NCI-H1694 treated with DMSO at 0.1 percent for 48 hours (cell line): ENCODE measurements around the gene GRB7.
"Not testable (repeated sequence)": the region's sequence is repeated elsewhere in the genome, so short reads cannot be mapped to it uniquely, and the experiment has no call there.

Source experiments
- DNase-seq: peaks from one replicate; lab custom pipeline; 2025; lab: John Stamatoyannopoulos, UW

The GRB7 gene

DNA sequence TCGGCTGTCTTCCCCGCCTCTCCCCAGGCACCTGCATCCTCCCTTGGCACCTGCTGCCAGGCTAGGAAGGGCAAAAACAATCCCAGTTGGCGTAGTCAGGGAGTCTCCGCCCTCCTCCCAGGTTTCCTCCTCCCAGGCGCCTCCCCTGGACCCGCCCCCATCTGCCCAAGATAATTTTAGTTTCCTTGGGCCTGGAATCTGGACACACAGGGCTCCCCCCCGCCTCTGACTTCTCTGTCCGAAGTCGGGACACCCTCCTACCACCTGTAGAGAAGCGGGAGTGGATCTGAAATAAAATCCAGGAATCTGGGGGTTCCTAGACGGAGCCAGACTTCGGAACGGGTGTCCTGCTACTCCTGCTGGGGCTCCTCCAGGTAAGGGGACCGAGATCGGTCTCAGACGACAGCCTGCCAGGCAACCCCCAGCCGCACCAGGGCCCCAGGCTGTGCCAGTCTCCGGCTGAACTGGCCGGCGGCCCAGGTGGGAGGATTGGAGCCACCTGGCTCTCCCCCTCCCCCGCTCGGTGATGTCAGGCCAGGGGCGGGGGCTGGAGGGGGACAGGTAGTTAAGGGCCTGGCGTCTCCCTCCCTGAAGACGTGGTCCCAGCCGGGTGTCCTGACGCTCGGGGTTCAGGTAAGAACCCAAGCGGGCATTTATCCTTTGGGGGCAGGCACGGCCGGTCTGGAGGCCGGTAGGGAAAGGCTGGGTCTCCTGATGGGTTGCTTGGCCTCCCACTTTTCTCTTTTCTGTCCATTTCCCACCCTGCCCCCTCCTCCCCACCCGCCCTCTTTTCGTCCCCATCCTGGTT is at the start of gene GRB7:
TSS of gene GRB7 (plus strand) at position 179 of the 808 bp plus-strand sequence. CDS start 4,364 bp downstream, outside the sequence.
- no peak for DNase-seq

DNA sequence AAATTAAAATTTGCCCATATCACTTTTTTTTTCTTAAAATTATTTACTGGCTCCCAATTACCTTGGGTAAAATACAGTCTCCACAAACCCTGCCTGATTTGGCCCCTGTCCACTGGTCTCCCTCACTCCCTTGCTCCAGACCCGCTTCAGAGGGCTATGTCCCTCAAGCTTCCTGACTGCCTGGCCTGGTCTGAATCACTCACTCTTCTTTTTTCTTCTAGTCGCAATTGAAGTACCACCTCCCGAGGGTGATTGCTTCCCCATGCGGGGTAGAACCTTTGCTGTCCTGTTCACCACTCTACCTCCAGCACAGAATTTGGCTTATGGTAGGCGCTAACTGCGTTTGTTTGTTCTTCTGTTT is 49.3 kb upstream of the GRB7 start:
- DNase-seq: no peak

DNA sequence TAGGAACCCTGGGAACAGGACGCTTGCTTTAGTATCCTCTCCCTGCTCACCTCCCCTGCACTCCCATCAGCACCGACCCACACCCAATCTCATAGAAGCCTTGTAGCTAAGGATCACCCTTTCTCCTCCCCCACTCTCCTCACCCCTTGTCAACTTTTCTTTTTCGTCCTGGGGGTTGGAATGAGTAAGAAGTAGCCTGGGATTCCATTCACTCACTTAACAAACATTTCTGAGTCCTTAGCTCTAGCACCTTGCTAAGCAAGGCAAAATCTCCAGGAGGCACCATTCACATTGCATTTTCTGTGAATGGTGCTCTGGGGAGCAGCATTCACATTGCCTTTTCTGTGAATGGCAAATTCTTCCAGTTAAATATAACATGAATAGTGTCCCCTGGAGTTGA is 48.8 kb upstream of the GRB7 start:
- no peak for DNase-seq

DNA sequence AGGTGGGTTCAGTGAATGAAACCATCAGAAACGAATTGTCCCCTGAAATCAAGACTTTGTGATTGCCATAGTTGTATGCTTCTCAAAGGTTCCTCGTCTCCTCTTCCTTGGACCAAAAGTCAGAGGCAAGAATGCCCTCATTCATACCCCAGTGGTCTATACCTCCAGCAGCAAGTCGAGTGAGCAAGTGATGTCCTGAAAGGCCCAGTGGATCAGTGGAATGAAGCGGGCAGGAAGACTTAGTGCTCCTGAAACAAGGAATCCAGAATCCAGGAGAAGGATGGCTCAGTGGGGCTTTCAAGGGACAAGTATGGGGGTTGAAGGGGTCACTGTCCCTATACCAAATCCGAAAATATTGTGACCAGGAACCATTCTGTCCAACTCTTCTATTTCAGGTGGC is 43.1 kb upstream of the GRB7 start:
- no peak for DNase-seq

DNA sequence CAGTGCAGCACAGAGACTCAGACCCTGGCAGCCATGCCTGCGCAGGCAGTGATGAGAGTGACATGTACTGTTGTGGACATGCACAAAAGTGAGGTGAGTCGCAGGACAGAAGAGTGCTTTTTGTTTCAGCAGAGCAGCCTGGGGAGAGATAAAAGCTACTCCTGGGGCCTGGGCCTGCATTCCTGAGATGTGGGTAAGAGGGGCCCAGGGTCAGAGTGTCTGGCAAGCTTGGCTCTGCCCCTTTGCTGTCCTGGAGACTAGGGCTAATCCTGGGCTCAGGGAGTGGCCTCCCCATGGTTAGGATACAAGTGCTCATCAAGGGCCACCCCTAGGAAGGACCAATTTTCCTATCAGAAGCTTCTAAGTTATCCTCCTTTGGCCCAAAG is 42.7 kb upstream of the GRB7 start:
- no peak for DNase-seq

DNA sequence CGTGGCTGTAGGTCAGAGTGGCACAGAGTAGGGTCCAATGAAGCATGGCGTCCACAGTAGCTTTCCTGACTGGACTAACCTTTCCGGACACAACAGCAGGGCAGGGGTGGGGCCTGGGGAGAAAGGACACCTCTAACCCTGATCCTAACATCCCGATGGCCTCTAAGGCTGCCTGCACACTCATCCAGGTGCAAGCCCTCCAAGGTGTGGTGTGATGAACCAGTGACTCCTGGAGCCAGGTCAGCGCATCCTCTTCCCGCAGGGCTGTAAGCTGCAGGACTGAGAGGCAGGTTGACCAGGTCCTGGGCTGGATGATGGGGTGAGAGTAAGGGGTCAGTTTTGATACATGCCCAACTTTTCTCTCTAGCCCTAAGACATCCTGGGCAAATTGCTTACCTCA is 41.0 kb upstream of the GRB7 start:
- DNase-seq: no peak

DNA sequence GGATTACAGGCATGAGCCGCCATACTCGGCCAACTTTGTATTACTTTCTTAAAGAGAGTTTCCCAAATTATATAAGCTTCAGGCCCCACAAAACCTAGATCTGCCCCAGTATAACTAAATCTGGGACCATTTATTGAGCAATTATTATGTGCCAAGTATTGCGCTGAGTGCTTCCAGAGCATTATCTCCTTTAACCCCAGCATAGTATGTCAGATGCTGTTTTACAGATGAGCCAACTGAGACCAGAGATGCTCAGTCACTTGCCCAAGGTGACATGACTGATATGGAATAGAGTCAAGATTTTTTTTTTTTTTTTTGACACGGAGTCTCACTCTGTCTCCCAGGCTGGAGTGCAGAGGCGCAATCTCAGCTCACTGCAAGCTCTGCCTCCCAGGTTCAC is 39.8 kb upstream of the GRB7 start:
- no peak for DNase-seq

DNA sequence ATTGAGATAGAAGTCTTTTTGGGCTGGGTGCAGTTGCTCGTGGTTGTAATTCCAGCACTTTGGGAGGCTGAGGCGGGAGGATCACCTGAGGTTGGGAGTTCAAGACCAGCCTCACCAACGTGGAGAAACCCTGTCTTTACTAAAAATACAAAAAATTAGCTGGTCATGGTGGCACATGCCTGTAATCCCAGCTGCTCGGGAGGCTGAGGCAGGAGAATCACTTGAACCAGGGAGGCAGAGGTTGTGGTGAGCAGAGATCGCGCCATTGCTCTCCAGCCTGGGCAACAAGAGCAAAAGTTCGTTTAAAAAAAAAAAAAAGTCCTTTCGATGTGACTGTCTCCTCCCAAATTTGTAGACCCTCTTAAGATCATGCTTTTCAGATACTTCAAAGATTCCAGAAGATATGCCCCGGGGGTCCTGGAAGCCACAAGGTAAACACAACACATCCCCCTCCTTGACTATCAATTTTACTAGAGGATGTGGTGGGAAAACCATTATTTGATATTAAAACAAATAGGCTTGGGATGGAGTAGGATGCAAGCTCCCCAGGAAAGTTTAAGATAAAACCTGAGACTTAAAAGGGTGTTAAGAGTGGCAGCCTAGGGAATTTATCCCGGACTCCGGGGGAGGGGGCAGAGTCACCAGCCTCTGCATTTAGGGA is 38.5 kb upstream of the GRB7 start:
- not testable (repeated sequence) for DNase-seq

DNA sequence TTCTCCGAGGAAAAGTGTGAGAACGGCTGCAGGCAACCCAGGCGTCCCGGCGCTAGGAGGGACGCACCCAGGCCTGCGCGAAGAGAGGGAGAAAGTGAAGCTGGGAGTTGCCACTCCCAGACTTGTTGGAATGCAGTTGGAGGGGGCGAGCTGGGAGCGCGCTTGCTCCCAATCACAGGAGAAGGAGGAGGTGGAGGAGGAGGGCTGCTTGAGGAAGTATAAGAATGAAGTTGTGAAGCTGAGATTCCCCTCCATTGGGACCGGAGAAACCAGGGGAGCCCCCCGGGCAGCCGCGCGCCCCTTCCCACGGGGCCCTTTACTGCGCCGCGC is 38.0 kb upstream of the GRB7 start, which contains the start of gene ERBB2:
TSS of gene ERBB2 (plus strand) at position 247 of the 330 bp plus-strand sequence. CDS start 175 bp downstream, outside the sequence.
- DNase-seq: no peak

DNA sequence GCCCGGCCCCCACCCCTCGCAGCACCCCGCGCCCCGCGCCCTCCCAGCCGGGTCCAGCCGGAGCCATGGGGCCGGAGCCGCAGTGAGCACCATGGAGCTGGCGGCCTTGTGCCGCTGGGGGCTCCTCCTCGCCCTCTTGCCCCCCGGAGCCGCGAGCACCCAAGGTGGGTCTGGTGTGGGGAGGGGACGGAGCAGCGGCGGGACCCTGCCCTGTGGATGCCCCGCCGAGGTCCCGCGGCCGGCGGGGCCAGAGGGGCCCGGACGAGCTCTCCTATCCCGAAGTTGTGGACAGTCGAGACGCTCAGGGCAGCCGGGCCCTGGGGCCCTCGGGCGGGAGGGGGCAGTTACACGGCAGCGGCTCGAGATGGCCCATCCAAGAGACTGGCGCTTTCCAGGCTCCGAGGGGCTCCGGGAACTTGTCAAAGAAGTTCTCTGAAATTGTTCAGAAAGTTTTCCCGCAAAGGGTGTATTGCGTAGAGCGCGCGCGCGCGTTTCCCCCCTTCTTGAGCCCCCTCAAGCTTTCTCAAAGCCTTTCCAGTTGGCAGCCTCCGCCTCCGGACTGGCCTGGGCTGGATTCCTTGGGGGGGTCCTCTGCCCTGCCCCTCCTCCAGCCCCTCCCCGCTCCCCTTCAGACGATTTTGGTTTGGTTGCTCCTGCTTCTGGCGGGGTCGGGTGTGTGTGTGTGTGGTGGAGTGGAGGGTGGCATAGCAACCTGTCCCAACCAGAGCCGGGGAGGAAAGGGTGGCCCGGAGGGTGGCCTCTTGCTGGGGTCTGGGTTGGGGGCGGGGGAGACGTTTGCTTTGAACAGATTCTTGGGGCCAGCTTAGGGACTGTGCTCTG is 37.4 kb upstream of the GRB7 start:
- DNase-seq: no peak

DNA sequence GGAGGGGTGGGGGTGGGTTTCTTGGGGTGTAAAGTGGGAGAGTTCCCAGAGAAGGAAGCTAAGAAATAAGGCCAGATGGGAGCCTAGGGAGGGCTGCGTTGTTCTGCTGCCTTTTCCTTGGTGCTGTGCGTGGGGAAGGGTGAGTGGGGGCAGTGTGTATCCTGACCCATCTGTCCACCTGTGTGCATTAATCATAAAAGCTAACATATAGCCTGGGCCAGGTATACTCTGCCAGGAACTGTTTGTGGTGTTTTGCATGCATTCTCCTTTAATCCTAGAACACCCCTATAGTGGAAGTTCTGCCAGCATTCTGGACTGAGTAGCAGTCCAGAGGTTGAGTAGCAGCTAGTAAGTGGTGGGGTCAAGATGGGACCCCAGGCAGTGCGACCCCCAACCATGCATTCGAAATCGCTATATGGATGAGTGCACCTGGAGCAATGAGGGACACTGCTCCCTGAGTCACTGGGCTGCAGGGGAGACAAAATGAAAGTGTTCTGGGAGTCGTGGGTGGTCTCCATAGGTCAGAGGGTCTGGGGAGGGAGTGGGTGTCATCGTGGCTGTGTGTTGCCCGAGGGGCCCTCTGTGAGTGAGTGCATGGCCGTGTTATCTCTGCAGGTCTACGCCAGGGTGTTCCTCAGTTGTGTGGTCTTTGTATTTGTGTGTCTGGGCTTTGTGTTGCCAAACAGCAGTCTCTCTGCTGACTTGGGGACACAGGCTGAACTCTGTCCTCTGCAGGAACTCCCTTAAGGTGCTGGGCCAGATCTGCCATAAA is 36.5 kb upstream of the GRB7 start:
- no peak for DNase-seq

DNA sequence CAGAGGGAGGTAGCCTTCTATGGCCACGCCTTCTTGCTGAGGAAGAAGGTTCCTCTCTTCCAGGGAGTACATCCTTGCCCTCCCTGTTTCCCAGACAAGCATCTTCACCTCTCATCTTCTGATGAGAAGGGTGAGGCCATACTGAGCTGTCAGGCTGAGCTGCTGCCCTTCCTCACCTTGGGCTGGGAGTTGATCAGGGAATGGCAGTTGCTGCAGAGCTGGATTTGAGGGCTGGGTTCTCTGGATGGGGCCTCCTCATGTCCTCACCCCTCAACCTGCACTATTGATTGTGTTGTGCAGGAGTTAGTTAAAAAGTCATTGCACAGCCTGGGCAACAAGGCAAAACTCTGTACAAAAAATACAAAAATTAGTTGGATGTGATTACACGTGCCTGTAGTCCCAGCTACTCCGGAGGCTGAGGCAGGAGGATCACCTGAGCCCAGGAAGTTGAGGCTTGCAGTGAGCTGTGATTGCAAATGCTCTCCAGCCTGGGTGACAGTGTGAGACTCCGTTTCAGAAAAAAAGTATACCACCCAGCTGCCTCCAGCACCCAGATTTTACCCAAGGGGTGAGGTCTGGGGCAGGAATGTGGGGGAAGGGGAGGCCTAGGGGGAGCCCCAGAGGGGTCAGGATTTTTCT is 35.8 kb upstream of the GRB7 start:
- DNase-seq: no peak

DNA sequence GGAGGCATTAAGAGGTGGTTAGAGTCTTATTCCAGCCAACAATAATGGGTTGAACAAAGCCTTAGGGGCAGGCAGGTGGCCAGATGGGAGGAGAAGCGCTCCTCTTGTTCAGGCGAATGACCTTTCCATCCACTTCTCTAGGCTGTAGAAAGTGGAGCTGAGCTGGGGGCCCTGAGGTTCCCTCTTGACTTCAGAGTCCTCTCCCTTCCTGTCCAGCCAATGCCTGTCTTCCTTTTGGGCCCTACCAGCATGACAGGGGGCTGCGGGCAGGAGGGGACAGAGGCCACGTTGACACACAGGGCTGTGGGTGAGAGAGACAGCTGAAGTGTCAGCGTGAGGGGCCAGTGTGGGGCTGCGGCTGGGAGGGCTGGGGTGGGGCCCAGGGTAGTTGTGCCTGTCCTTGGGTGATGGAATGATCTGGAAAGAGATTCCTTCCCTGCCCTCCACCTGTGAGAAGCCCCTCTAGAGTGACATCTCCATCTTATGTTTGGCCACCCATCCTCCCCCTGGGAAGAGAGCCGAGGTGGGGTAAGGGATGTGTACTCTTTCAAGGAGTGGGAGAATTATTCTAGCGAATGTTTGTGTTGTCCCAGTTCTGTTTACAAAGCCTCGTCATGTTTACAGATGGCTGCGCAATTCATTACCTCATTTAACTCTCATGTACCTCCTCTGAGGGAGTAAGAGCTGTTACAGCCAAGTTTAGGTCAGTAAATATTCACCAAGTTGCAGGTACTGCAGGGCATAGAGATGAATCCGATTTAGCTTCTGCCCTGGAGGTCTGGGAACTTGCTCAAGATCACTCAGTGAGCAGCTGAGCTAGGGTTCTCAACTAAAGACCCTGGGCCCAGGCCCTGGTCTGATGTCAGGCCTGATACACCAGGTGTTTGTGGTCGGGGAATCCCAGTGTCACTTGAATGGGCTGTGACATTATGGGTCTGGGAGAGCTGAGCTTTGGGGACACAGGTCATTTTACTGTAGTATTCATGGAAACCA is 34.5 kb upstream of the GRB7 start:
- DNase-seq: no peak

DNA sequence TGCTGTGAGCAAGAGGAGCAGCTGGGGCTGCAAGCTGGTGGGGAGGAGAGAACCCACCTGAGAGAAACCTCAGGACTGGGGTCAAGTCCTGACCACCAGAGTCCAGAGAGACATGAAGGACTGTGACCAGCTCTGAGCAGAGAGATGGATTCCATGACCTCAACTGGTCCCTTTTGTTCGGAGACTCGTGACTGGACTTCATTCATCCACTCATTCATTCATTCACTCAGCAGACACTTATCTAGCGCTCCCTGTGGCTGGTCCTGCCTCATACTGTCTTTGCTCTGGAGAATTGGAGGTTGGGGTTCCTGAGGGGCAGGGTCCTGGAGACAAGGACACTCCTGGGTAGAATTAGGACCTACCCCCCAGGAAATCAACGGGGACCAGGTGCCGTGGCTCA is 33.8 kb upstream of the GRB7 start:
- no peak for DNase-seq

DNA sequence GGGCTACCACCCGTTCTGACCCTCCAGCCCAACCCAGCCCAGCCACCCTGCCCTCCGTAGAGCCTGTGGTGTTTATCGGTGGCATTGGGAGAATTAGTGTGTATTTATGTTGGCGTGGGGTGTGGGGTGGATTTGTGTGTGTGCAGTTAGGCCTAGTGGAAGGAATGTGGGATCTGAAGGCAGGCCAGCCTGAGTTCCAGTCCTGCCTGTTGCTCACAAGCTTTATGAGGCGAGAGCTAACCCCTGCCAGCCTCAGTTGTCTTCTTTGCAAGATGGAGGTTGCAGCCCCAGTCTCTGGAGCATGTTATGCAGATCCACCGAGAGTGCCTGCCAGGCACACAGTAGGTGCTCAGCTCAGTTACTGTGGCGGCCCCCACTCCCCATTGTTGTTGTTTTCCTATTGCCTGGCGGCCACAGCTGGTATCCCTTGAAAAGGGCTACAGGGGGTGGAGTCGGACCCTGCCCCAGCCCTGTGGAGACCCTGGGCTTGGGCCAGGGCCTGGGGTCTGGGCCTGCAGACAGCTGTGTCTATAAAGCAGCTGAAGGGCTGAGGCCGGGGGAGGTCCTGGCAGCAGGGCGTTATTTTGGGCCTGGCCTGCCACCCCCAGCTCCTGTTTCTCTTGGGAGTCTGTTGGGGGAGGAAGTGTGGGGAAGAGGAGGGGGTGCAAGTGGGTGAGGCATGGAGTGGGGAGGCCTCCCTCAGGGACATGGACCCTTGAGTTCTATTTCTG is 32.8 kb upstream of the GRB7 start:
- DNase-seq: no peak

DNA sequence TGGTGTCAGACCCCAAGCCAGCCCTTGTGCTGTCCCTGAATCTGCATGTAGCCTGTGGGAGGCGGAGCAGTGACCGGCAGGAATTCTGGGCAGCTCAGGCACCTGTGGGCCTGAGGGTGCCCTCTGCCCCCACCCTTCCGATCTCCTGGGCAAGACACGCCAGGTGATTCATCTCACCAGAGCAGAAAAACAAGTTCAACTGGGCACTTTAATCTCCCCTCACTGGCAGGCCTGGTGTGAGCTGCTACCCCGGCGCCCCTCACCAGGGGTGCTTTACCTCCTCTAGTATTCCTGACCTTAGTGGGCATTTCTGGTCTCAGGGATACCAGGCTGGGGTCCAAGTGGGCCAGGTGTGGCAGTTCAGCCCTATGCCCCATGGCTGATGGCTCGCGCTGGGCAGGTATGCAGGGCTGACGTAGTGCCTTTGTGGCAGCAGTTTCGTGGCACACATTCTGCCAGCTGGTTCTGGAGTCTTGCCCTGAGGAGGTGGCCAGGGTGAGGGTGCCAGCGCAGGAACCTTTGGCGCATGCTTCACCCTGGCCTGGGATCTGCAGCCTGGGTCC is 31.9 kb upstream of the GRB7 start:
- no peak for DNase-seq

DNA sequence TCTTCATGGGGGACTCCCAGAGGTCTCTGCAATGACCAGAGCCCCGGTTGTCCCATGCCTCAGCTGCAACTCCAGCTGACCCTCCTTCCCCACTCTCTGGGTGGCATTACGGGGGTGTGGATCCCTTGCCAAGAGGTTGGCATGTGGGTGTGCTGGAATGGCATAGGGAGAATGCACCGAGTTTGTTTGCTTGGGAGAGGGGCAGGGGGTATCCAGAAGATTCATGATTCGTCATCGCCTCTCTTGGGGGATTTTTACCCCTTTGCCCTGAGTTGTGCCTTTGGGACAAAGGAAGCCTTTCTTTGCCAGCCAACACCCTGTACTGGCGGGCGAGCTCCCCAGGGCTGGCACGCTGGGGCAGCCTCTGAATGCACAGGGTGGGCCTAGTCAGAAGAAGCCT is 31.4 kb upstream of the GRB7 start:
- no peak for DNase-seq

DNA sequence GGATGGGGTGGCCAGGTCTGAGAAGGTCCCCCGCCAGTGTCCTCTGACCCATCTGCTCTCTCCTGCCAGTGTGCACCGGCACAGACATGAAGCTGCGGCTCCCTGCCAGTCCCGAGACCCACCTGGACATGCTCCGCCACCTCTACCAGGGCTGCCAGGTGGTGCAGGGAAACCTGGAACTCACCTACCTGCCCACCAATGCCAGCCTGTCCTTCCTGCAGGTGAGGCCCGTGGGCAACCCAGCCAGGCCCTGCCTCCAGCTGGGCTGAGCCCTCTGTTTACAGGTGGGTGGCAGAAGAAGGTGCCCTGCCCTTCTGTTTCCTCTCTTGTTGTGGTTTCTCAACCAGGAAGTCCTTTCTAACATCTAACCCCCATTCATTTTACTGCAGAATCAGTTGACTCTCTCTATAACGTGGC is 30.8 kb upstream of the GRB7 start:
- DNase-seq: no peak

DNA sequence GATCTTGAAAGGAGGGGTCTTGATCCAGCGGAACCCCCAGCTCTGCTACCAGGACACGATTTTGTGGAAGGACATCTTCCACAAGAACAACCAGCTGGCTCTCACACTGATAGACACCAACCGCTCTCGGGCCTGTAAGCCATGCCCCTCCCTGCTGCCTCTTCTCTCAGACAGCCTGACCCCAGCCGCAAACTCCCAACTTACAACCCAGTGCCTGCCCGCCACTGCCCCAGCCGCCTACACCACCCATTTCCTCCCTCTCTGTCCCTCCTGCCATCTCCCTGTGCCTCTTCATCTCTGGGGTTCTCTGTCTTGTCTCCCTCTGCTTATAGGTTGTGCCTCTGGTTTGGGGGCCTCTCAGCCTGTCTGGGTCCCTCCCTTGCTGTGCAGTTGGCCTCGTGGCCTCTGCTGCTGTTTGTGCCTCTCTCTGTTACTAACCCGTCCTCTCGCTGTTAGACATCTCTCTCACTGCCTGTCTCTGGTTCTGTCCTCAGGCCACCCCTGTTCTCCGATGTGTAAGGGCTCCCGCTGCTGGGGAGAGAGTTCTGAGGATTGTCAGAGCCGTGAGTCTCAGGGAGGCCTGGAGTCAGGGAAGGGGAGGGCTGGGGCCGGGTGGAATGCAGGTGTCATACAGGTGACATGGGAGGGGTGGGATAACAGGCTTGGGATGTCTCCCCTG is 28.3 kb upstream of the GRB7 start:
- DNase-seq: no peak
